Cardiac fibroblast (primary cell): ENCODE measurements around the gene CLEC3A.
A peak's percentile ranks its signal among the peaks of the same experiment; 100 is the strongest.

ENCODE experiments used
- DNase-seq, 2 donors: peaks; one replicate each; pipeline versions ENCODE4 v3.0.0 to v3.0.0-alpha.2; 2010; ENCODE audit warnings: low read depth in 2 of 2
- H3K4me3 ChIP-seq, 2 donors: replicated peaks in 1 of 2; 1 replicate in 1 of 2; 2 replicates in 1 of 2; pipeline ENCODE4 v1.5.1; 2011; ENCODE audit warnings: low read depth in 2 of 2, low read length in 2 of 2, mild to moderate bottlenecking in 2 of 2, moderate library complexity in 1 of 2
- TF ChIP-seq, protein P1 (sequence below): IDR thresholded peaks from one replicate; pipeline ENCODE4 v1.5.1; 2011; ENCODE audit warnings: low read depth, mild to moderate bottlenecking, low read length, inconsistent platforms

The CLEC3A gene

DNA sequence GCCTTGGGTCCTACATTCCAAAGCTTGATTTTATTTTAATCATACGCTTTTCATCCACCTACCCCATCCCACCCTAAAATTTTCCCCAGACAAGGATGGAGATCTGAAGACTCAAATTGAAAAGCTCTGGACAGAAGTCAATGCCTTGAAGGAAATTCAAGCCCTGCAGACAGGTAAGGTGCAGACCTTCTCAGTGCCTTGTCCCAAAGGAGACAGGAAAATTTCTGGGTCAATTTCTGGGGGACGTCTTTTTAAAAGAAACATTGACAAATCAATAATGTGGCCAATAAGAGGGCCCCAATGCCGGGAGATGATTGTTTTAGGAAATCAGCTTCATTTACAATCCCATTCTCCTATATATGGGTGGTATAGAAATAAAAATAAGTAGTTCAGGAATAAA lies 5.7 kb downstream of the CLEC3A start:
- DNase-seq: no peak
- H3K4me3 ChIP-seq: no peak overlapping the region
- TF ChIP-seq, protein P1, sequence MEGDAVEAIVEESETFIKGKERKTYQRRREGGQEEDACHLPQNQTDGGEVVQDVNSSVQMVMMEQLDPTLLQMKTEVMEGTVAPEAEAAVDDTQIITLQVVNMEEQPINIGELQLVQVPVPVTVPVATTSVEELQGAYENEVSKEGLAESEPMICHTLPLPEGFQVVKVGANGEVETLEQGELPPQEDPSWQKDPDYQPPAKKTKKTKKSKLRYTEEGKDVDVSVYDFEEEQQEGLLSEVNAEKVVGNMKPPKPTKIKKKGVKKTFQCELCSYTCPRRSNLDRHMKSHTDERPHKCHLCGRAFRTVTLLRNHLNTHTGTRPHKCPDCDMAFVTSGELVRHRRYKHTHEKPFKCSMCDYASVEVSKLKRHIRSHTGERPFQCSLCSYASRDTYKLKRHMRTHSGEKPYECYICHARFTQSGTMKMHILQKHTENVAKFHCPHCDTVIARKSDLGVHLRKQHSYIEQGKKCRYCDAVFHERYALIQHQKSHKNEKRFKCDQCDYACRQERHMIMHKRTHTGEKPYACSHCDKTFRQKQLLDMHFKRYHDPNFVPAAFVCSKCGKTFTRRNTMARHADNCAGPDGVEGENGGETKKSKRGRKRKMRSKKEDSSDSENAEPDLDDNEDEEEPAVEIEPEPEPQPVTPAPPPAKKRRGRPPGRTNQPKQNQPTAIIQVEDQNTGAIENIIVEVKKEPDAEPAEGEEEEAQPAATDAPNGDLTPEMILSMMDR: no peak

DNA sequence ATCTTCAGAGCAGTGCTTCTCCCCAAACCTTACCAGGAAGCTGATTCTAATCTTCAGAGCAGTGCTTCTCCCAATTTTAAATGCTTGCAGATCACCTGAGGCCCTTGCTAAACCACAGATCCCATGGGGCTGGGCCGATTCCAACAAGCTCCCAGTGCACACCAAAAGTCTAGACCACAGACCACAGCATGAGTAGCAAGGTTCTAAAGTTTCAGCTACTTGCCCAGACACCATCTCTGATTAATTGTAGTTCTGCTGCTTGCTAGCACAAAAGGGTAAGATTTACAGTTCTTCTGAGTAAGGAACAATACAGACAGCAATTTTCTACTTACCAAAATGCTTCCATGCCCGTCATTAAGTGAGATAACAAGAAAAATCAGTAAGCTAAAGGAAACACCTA lies 12.2 kb downstream of the CLEC3A start:
- TF ChIP-seq, protein P1: no peak
- no peak overlapping the region for H3K4me3 ChIP-seq
- no peak for DNase-seq

DNA sequence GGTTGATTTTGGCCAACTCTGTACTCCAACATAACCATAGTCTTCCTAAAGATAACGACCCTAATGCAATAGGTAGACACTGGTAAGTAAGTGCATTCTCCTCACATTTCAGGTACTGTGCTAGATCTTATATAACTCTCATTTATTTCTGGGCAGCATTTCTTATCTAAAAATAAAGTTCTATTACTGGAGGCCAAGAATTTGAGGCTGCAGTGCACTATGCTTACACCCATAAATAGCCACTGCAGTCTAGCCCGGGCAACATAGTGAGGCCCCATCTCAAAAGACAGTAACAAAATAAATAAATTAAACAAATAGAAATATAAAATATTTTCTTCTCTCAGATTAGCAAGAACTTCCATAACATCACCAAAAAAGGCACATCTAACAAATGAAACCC lies 12.7 kb downstream of the CLEC3A start:
- TF ChIP-seq, protein P1: no peak
- no peak overlapping the region for H3K4me3 ChIP-seq
- DNase-seq: no peak

DNA sequence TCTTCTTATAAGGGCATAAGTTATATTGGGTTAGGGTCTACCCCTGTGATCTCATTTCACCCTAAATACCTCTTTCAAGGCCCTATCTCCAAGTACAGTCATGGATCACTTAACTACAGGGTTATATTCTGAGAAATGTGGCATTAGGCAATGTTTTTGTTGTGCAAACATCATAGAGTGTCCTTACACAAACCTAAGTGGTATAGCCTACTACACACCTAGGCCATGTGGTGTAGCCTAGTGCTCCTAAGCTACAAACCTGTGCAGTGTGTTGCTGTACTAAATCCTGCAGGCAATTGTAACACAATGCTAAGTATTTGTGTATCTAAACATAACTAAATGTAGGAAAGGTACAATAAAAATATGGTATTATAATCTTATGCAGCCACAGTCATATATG lies 18.0 kb downstream of the CLEC3A start:
- TF ChIP-seq, protein P1: no peak
- no peak for DNase-seq
- H3K4me3 ChIP-seq: no peak overlapping the region

DNA sequence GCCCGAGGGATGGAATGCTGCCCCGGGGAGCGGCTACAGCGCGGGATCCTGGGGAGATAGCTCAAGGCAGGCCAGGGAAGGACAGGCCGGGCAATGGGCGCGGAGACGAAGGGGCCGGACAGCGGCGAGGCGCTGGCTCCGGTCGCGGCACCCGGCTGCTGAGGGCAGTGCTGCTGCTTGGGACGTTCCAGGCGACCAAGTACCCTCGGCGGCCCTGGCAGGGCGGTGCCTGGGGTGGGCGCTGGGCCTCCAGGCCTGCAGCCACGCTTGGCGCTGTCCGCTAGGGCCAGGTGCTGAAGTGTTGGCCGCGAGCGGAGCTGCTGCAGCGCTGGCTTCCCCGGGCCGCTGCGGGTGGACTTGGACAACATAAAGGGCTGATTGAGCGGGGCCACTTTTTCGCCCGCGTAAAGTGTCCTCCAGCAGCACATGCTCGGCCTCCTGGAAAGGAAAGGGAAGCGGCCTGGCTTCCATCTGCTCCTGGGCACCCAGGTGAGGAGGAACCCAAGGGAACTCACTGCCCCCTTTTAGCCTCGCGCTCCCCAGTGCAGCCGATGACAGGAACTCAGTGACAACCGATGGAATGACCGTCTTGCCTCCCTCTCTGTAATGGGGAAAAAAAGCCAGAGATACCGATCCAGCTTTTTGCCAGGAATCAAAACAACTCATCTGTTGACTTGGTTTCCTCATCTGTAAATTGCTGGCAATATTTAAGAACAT lies 23.7 kb downstream of the CLEC3A start:
- peak; percentile 41 to 51 for DNase-seq
- H3K4me3 ChIP-seq: no peak overlapping the region
- TF ChIP-seq, protein P1: no peak

DNA sequence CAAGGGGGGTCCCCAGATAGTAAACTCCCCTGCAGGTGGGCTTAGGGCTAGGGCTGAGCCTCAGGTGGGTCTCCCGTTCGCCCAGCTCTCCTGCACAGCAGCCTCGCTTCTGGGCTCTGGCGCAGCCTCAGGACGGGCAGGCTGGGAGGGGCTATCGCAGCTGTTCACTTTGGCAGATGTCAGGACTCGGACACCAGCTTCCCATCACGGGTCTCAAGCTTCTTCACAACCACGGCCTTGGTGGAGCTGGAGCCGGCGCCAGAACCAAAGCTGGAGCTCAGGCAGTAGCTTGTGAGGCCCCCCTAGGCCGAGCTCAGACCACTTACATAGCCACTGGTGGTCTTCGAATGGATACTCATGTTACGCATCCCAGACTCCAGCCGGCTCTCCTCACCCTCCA lies 26.0 kb downstream of the CLEC3A start:
- no peak for DNase-seq

More for the DNA sequence above, 26.0 kb downstream of the CLEC3A start:
- no peak overlapping the region for H3K4me3 ChIP-seq
- TF ChIP-seq, protein P1: no peak
